GM12891 (cell line): ENCODE data around the gene TUB.

ENCODE experiments used
- POLR2A ChIP-seq: IDR thresholded peaks from 2 replicates; pipeline ENCODE4 v1.6.1; 2011; ENCODE audit warnings: low read depth, low read length, control low read depth
- POLR2AphosphoS5 ChIP-seq: IDR thresholded peaks from 2 replicates; pipeline ENCODE4 v1.6.1; 2011; ENCODE audit warnings: low read depth, low read length, control low read depth
- POU2F2 ChIP-seq: IDR thresholded peaks from 2 replicates; pipeline ENCODE4 v1.6.1; 2011; ENCODE audit warnings: low read depth, mild to moderate bottlenecking, control low read depth, low read length, moderate library complexity
- TAF1 ChIP-seq: IDR thresholded peaks from 2 replicates; pipeline ENCODE4 v1.6.1; 2011; ENCODE audit warnings: low read depth, low read length, control low read depth

GRCh38 chr11:8035200-8035855 lies 45.7 kb upstream of the TUB start:
- TF ChIP-seq TAF1 (no peak), POLR2AphosphoS5 (no peak), POLR2A (no peak), POU2F2 (no peak)
